ENCODE results near the gene RBM4.

DNA sequence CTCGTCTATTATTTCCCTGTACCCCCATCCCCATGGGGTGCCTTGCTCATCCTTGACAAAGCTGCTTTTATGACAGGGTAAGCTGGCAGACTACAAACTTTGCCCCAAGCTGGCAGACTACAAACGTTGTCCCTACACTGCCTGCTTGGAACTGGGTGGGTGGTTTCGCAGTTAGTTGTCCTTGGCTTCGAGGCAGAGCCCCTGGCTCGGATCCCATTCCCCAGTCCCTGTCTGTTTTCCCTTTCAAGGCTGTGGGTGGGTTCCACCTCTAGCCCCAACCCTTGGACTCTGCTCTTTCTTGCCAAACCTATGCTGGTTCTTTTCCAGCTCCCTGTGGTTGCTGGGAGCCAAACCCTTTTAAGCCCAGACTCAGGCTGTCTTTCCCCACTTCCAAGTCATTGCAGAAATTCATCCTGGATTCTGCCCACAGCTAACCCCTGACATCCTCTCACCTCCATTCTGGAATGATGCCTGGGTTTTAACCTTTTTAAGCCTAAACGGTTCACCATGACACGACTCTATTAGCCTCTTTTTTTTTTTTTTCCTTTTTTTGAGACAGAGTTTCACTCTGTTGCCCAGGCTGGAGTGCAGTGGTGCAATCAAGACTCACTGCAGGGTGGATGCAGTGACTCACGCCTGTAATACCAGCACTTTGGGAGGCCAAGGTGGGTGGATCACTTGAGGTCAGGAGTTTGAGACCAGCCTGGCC is 31.2 kb upstream of the RBM4 start:
- TF ChIP-seq, protein P1, sequence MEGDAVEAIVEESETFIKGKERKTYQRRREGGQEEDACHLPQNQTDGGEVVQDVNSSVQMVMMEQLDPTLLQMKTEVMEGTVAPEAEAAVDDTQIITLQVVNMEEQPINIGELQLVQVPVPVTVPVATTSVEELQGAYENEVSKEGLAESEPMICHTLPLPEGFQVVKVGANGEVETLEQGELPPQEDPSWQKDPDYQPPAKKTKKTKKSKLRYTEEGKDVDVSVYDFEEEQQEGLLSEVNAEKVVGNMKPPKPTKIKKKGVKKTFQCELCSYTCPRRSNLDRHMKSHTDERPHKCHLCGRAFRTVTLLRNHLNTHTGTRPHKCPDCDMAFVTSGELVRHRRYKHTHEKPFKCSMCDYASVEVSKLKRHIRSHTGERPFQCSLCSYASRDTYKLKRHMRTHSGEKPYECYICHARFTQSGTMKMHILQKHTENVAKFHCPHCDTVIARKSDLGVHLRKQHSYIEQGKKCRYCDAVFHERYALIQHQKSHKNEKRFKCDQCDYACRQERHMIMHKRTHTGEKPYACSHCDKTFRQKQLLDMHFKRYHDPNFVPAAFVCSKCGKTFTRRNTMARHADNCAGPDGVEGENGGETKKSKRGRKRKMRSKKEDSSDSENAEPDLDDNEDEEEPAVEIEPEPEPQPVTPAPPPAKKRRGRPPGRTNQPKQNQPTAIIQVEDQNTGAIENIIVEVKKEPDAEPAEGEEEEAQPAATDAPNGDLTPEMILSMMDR (IDR thresholded peaks at IDR 0.05) = no peak
- peak in 1 of 2 donors; percentile 31 for TF ChIP-seq EP300 (IDR thresholded peaks at IDR 0.05)

Measured in tibial nerve (tissue), 4 donors.